GM23248 (cell line): ENCODE data around the gene CISH.

Experiments used
- EZH2 ChIP-seq: fragments of 200-600 bp; sonication (generic); IDR thresholded peaks from 2 replicates; pipeline ENCODE4 v1.6.1; 2018; ENCODE audit warnings: antibody characterized with exemption, mild to moderate bottlenecking; ENCODE audit not compliant: insufficient read depth, poor library complexity, severe bottlenecking
- EZH2phosphoT487 ChIP-seq: fragments of 200-600 bp; sonication (generic); IDR thresholded peaks from 2 replicates; pipeline ENCODE4 v1.6.1; 2018; ENCODE audit warnings: antibody characterized with exemption, moderate library complexity, mild to moderate bottlenecking, low read depth; ENCODE audit not compliant: insufficient read depth

GRCh38 chr3:50625231-50626182 lies 13.9 kb upstream of the CISH start:
- TF ChIP-seq EZH2phosphoT487 (no peak), EZH2 (no peak)
